Measurements from ENCODE around the gene ADARB1. TPM values are rescaled to one million over a fixed set of nuclear protein-coding genes. Genes with fewer than 3 reads are reported as not detected.

ADARB1 gene
- total RNA-seq, 1 experiment from 2014 or later = 14.6 TPM

DNA sequence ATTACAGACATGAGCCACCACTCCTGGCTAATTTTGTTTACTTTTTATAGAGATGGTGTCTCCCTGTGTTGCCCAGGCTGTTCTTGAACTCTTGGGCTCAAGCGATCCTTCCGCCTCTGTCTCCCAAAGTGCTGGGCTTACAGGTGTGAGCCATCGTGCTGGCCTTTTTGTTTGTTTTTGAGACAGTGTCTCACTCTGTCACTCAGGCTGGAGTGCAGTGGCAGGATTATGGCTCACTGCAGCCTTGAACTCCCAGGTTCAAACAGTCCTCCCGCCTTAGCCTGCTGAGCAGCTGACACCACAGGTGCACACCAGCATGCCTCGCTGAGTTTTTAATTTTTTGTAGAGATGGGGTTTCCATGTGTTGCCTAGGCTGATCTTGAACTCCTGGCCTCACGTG, 49.1 kb downstream of the ADARB1 start (continued):
- TF ChIP-seq, protein P1, sequence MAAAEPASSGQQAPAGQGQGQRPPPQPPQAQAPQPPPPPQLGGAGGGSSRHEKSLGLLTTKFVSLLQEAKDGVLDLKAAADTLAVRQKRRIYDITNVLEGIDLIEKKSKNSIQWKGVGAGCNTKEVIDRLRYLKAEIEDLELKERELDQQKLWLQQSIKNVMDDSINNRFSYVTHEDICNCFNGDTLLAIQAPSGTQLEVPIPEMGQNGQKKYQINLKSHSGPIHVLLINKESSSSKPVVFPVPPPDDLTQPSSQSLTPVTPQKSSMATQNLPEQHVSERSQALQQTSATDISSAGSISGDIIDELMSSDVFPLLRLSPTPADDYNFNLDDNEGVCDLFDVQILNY (CRISPR knock-in tag; IDR thresholded peaks at IDR 0.05) = no peak
- TF ChIP-seq, protein P2, sequence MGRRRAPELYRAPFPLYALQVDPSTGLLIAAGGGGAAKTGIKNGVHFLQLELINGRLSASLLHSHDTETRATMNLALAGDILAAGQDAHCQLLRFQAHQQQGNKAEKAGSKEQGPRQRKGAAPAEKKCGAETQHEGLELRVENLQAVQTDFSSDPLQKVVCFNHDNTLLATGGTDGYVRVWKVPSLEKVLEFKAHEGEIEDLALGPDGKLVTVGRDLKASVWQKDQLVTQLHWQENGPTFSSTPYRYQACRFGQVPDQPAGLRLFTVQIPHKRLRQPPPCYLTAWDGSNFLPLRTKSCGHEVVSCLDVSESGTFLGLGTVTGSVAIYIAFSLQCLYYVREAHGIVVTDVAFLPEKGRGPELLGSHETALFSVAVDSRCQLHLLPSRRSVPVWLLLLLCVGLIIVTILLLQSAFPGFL (CRISPR knock-in tag; IDR thresholded peaks at IDR 0.05; ENCODE audit: borderline replicate concordance) = no peak

DNA sequence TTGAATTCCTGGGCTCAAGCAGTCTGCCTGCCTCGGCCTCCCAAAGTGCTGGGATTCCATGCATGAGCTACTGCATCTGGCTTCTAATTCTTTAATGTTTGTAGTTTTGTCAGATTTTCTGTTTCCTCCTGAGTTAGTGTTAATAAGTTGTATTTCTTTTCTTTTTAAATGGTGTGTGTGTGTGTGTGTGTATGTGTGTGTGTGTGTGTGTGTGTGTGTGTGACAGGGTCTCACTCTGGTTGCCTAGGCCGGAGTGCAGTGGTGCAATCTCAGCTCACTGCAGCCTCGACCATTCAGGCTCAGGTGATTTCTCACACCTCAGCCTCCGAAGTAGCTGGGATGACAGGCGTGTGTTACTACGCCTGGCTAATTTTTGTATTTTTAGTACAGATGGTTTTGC, 50.2 kb downstream of the ADARB1 start:
- no peak for ATAC-seq
- Mint-ChIP-seq H3K9me3 (no peaks in the 10 kb centered on the region), H3K36me3 (no peaks in the 10 kb centered on the region), H3K27ac (no peak overlapping the region), H3K27me3 (ENCODE audit: low read depth) (no peaks in the 10 kb centered on the region), H3K4me1 (no peaks in the 10 kb centered on the region), H3K4me3 (no peak overlapping the region)
- TF ChIP-seq FOXJ3 (CRISPR knock-in tag; IDR thresholded peaks at IDR 0.05; ENCODE audit: borderline replicate concordance) (no peak), TEAD4 (CRISPR knock-in tag; IDR thresholded peaks at IDR 0.05) (no peak), FOXP1 (CRISPR knock-in tag; IDR thresholded peaks at IDR 0.05; ENCODE audit: borderline replicate concordance) (no peak), JAZF1 (CRISPR knock-in tag; IDR thresholded peaks at IDR 0.05) (no peak), GRHL2 (CRISPR knock-in tag; IDR thresholded peaks at IDR 0.05; ENCODE audit: insufficient replicate concordance, severe bottlenecking) (no peak), CREM (CRISPR knock-in tag; IDR thresholded peaks at IDR 0.05) (no peak), SOX15 (CRISPR knock-in tag; IDR thresholded peaks at IDR 0.05) (no peak), RORB (CRISPR knock-in tag; IDR thresholded peaks at IDR 0.05) (no peak), PRRX2 (CRISPR knock-in tag; IDR thresholded peaks at IDR 0.05) (no peak), RELA (CRISPR knock-in tag; IDR thresholded peaks at IDR 0.05; ENCODE audit: borderline replicate concordance) (no peak), JUN (CRISPR knock-in tag; IDR thresholded peaks at IDR 0.05) (no peak)
- TF ChIP-seq, protein P2 (CRISPR knock-in tag; IDR thresholded peaks at IDR 0.05; ENCODE audit: borderline replicate concordance) = no peak
- TF ChIP-seq, protein P3, sequence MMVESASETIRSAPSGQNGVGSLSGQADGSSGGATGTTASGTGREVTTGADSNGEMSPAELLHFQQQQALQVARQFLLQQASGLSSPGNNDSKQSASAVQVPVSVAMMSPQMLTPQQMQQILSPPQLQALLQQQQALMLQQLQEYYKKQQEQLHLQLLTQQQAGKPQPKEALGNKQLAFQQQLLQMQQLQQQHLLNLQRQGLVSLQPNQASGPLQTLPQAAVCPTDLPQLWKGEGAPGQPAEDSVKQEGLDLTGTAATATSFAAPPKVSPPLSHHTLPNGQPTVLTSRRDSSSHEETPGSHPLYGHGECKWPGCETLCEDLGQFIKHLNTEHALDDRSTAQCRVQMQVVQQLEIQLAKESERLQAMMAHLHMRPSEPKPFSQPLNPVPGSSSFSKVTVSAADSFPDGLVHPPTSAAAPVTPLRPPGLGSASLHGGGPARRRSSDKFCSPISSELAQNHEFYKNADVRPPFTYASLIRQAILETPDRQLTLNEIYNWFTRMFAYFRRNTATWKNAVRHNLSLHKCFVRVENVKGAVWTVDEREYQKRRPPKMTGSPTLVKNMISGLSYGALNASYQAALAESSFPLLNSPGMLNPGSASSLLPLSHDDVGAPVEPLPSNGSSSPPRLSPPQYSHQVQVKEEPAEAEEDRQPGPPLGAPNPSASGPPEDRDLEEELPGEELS (CRISPR knock-in tag; IDR thresholded peaks at IDR 0.05) = no peak
- TF ChIP-seq, protein P4, sequence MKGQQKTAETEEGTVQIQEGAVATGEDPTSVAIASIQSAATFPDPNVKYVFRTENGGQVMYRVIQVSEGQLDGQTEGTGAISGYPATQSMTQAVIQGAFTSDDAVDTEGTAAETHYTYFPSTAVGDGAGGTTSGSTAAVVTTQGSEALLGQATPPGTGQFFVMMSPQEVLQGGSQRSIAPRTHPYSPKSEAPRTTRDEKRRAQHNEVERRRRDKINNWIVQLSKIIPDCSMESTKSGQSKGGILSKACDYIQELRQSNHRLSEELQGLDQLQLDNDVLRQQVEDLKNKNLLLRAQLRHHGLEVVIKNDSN (CRISPR knock-in tag; IDR thresholded peaks at IDR 0.05) = no peak
- TF ChIP-seq, protein P5, sequence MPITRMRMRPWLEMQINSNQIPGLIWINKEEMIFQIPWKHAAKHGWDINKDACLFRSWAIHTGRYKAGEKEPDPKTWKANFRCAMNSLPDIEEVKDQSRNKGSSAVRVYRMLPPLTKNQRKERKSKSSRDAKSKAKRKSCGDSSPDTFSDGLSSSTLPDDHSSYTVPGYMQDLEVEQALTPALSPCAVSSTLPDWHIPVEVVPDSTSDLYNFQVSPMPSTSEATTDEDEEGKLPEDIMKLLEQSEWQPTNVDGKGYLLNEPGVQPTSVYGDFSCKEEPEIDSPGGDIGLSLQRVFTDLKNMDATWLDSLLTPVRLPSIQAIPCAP (CRISPR knock-in tag; IDR thresholded peaks at IDR 0.05) = no peak
- TF ChIP-seq, protein P6, sequence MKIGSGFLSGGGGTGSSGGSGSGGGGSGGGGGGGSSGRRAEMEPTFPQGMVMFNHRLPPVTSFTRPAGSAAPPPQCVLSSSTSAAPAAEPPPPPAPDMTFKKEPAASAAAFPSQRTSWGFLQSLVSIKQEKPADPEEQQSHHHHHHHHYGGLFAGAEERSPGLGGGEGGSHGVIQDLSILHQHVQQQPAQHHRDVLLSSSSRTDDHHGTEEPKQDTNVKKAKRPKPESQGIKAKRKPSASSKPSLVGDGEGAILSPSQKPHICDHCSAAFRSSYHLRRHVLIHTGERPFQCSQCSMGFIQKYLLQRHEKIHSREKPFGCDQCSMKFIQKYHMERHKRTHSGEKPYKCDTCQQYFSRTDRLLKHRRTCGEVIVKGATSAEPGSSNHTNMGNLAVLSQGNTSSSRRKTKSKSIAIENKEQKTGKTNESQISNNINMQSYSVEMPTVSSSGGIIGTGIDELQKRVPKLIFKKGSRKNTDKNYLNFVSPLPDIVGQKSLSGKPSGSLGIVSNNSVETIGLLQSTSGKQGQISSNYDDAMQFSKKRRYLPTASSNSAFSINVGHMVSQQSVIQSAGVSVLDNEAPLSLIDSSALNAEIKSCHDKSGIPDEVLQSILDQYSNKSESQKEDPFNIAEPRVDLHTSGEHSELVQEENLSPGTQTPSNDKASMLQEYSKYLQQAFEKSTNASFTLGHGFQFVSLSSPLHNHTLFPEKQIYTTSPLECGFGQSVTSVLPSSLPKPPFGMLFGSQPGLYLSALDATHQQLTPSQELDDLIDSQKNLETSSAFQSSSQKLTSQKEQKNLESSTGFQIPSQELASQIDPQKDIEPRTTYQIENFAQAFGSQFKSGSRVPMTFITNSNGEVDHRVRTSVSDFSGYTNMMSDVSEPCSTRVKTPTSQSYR (CRISPR knock-in tag; IDR thresholded peaks at IDR 0.05) = no peak
- TF ChIP-seq, protein P7, sequence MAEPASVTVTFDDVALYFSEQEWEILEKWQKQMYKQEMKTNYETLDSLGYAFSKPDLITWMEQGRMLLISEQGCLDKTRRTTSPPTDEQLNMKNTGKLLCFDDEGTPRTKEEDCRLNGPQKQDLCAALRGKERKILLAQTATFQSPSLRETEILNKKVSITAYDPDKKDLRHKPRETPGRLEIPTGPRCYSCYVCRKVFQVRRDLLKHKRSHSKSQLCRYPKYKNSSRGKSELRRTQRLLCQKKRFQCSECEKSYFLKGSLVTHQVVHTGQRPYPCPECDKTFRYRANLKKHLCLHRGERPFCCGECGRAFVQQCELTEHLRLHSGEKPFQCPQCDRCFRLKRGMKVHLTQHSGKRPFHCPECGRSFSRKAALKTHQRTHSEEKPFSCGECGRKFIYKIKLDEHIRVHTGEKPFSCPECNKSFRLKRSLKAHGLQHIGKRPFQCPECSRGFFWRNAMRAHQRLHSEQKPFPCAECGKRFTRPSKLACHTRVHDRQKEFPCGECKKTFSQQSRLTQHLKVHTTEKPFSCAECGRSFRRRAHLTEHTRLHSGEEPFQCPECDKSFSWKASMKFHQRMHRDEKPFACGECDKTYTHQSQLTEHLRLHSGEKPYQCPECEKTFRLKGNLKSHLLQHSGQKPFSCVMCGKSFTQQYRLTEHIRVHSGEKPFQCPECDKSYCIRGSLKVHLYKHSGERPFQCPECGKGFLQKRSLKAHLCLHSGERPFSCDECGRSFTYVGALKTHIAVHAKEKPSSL (CRISPR knock-in tag; conservative IDR thresholded peaks at IDR 0.05) = no peak
- no peak for DNase-seq (ENCODE audit: low spot score)
- POLR2A ChIA-PET = no interaction called here
- CTCF ChIA-PET = interaction anchor here (0.6 to 1.6 kb wide), 8 partner anchors 13 to 234 kb away, joined by 3 to 13 read pairs (median 4); no protein-coding TSS in a partner anchor

Data from WTC11 (cell line).